Hepatocyte (in vitro differentiated cells): Measurements from ENCODE around the gene RGS17.

Source experiments
- EZH2 ChIP-seq: fragments of 200-600 bp; sonication (generic); IDR thresholded peaks from 2 replicates; pipeline ENCODE4 v1.6.1; 2016; ENCODE audit warnings: antibody characterized with exemption, mild to moderate bottlenecking, borderline replicate concordance
- TF ChIP-seq, protein P1 (sequence below): fragments of 200-600 bp; sonication (generic); IDR thresholded peaks from 2 replicates; pipeline ENCODE4 v1.5.1; 2016; ENCODE audit warnings: antibody characterized with exemption, mild to moderate bottlenecking; ENCODE audit not compliant: poor library complexity

DNA sequence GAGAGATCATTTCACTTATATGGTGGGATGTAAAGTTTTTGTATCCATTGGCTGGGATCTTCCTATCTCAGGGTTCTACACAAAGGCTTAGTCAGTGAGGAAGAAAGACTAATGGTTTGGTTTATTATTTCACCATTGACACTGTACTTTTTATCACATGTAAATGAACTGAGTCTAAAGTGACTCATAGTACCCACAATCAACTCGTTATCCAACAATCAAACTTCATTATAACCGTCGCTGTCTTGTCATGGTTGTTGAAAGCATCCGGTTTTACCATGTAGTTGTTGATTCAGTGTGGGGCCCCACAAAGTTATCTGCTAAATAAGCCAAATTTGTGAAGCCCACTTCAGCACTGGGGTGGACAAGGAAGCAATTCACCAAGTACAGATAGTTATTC, 72.8 kb downstream of the RGS17 start:
- TF ChIP-seq, protein P1, sequence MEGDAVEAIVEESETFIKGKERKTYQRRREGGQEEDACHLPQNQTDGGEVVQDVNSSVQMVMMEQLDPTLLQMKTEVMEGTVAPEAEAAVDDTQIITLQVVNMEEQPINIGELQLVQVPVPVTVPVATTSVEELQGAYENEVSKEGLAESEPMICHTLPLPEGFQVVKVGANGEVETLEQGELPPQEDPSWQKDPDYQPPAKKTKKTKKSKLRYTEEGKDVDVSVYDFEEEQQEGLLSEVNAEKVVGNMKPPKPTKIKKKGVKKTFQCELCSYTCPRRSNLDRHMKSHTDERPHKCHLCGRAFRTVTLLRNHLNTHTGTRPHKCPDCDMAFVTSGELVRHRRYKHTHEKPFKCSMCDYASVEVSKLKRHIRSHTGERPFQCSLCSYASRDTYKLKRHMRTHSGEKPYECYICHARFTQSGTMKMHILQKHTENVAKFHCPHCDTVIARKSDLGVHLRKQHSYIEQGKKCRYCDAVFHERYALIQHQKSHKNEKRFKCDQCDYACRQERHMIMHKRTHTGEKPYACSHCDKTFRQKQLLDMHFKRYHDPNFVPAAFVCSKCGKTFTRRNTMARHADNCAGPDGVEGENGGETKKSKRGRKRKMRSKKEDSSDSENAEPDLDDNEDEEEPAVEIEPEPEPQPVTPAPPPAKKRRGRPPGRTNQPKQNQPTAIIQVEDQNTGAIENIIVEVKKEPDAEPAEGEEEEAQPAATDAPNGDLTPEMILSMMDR = no peak
- no peak for TF ChIP-seq EZH2
